ENCODE results near the gene TRABD2B.

DNA sequence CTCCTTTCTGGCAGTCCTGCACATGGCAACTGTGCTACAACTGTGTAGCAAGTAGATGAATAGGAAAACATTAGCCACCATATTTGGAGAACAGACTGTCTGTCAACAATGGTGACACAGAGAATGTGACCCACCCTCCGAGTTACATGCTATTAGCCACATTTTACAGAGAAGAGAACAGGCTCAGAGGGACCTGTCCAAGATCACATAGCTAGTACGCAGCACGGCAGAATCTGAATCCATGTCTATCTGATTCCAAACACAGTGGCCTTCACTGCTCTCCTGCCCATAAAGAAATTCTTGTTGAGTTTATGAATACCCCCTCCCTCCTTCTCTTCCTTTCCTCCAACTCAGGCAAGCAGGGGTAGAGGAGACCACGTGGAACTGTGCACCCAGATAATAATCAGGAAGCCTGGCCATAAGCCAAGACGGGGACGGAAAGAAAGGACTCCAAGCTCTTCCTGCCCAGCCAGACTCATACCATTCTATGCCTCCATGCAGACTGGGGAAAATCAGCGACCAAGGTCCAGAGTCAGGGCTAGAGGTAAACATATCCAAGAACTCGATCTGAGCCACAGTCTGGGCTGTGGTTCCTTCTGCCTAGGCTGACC, 78.8 kb downstream of the TRABD2B start:
- TF ChIP-seq TAF1 (IDR thresholded peaks at IDR 0.05; ENCODE audit: borderline replicate concordance, insufficient read depth, low read length) (no peak), POLR2AphosphoS5 (IDR thresholded peaks at IDR 0.05; ENCODE audit: low read depth, low read length) (no peak), SIN3A (IDR thresholded peaks at IDR 0.05; ENCODE audit: borderline replicate concordance, insufficient read depth, low read length) (no peak), REST (IDR thresholded peaks at IDR 0.05; ENCODE audit: insufficient read depth in 1 of 2, low read depth in 2 of 2, low read length in 2 of 2) (no peak)

All from PFSK-1 (cell line).